Measurements from ENCODE around the gene NHLRC4.

NHLRC4 gene

DNA sequence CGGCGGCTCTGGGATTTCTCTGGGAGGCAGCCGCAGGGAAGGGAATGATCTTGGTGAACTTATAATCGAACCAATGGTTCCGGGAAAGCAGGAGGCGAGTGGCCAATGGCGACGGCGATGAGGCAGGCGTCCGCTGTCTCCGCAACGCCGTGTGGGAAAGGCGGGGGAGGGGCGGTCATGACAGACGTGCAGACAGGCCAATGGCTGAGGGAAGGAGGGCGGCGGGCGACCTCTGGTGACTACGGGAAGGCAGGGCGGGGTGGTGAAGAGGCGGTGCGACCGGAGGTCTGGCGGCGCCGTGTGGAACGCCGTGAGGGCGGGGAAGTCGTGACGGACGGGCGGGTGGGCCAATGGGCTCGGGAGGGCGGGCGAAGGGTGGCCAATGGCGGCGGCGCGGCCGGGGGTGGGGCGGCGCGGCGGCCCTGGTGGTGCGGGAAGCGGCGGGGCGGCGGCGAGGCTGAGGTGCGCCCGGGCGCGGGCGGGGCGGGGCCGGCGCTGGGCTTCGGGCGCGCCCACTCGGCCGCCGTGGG is 22.9 kb downstream of the NHLRC4 start, which contains the start of gene RAB40C:
Gene RAB40C (plus strand): TSS at position 409 of the 530 bp plus-strand sequence. CDS start 226 bp downstream, outside the sequence.
- H3K4me3 ChIP-seq (ENCODE audit: low read depth, low read length), result peak within 1 kb of the TSS; percentile 79
- TF ChIP-seq, protein P1, sequence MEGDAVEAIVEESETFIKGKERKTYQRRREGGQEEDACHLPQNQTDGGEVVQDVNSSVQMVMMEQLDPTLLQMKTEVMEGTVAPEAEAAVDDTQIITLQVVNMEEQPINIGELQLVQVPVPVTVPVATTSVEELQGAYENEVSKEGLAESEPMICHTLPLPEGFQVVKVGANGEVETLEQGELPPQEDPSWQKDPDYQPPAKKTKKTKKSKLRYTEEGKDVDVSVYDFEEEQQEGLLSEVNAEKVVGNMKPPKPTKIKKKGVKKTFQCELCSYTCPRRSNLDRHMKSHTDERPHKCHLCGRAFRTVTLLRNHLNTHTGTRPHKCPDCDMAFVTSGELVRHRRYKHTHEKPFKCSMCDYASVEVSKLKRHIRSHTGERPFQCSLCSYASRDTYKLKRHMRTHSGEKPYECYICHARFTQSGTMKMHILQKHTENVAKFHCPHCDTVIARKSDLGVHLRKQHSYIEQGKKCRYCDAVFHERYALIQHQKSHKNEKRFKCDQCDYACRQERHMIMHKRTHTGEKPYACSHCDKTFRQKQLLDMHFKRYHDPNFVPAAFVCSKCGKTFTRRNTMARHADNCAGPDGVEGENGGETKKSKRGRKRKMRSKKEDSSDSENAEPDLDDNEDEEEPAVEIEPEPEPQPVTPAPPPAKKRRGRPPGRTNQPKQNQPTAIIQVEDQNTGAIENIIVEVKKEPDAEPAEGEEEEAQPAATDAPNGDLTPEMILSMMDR (IDR thresholded peaks at IDR 0.05; ENCODE audit: borderline replicate concordance, insufficient read depth, low read depth, low read length), result no peak

DNA sequence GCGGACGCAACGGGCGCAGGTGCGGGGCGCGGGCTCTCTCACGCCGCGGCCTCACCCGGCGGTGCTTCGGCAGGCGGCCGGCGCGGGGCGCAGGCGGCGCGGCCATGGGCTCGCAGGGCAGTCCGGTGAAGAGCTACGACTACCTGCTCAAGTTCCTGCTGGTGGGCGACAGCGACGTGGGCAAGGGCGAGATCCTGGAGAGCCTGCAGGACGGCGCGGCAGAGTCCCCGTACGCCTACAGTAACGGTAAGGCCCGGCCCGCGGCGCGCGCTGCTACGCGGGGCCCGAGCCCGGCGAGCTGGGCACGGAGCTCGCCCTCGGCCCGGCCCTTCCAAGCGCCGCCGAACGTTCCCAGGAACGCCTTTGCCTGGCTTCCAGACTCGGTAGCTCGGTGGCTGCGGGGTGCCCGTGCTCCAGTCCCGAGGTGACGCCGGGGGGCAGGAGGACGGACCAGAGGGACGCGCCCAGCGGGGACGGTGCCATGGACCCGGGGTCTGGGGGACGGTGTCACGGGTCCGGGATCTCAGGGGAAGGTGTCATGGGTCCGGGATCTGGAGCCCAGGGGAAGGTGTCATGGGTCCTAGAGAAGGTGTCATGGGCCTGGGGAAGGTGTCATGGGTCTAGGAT is 23.5 kb downstream of the NHLRC4 start:
- H3K4me3 ChIP-seq (ENCODE audit: low read depth, low read length), result peak overlapping the region; percentile 79
- TF ChIP-seq, protein P1 (IDR thresholded peaks at IDR 0.05; ENCODE audit: borderline replicate concordance, insufficient read depth, low read depth, low read length), result no peak

DNA sequence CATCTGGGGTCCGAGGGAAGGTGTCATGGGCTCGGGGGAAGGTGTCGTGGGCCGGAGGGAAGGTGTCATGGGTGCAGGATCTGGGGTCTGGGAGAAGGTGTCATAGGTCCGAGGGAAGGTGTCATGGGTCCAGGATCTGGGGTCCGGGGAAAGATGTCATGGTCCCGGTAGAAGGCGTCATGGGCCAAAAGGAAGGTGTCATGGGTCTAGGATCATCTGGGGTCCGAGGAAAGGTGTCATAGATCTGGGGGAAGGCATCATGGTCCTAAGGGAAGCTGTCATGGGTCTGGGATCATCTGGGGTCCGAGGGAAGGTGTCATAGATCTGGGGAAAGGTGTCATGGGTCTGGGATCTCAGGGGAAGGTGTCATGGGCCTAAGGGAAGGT is 24.0 kb downstream of the NHLRC4 start:
- peak overlapping the region; percentile 79 for H3K4me3 ChIP-seq (ENCODE audit: low read depth, low read length)
- TF ChIP-seq, protein P1 (IDR thresholded peaks at IDR 0.05; ENCODE audit: borderline replicate concordance, insufficient read depth, low read depth, low read length), result no peak

DNA sequence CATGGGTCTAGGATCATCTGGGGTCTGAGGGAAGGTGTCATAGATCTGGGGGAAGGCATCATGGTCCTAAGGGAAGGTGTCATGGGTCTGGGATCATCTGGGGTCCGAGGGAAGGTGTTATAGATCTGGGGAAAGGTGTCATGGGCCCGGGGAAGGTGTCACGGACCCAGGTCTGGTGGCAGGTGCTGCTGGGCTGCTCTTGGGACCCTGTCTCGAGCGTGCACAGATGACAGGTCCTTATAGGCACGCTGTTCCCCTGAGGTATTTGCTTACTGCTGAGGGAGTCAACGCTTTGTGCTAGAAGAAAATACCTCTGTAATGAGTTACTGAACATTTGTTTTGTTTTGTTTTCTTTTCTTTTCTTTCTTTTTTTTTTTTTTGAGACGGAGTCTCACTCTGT is 24.4 kb downstream of the NHLRC4 start:
- peak overlapping the region; percentile 79 for H3K4me3 ChIP-seq (ENCODE audit: low read depth, low read length)
- TF ChIP-seq, protein P1 (IDR thresholded peaks at IDR 0.05; ENCODE audit: borderline replicate concordance, insufficient read depth, low read depth, low read length), result no peak

DNA sequence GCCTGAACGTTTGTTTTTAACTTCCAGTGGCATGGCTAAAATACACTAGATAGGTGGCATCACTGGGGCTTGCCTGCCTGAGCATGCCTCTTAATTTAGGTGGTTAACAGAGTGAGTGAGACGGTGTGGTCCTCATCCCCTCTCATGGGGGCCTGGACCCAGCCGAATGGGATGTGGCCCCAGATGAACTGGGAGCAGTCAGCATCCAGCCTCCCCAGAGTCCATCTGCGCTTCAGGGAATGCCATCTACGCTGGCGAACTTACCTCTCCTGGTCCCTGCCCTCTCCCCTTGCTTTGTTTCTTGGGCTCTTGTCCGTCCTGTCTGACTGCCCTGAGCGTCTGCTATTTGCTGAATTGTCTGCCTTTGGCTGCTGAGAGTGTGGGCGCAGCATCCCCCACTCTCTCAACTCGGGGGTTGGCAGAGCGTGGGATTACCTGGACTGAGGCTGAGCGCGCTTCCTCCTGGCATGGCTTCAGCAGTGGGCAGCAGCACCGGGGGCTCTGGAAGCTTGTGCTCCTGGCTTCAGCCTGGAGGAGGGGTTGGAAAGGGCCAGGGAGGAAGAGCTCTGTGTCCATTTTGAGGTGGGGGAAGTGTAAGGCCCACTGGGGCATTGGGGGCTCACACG is 25.2 kb downstream of the NHLRC4 start:
- no peak overlapping the region for H3K4me3 ChIP-seq (ENCODE audit: low read depth, low read length)
- TF ChIP-seq, protein P1 (IDR thresholded peaks at IDR 0.05; ENCODE audit: borderline replicate concordance, insufficient read depth, low read depth, low read length), result no peak

DNA sequence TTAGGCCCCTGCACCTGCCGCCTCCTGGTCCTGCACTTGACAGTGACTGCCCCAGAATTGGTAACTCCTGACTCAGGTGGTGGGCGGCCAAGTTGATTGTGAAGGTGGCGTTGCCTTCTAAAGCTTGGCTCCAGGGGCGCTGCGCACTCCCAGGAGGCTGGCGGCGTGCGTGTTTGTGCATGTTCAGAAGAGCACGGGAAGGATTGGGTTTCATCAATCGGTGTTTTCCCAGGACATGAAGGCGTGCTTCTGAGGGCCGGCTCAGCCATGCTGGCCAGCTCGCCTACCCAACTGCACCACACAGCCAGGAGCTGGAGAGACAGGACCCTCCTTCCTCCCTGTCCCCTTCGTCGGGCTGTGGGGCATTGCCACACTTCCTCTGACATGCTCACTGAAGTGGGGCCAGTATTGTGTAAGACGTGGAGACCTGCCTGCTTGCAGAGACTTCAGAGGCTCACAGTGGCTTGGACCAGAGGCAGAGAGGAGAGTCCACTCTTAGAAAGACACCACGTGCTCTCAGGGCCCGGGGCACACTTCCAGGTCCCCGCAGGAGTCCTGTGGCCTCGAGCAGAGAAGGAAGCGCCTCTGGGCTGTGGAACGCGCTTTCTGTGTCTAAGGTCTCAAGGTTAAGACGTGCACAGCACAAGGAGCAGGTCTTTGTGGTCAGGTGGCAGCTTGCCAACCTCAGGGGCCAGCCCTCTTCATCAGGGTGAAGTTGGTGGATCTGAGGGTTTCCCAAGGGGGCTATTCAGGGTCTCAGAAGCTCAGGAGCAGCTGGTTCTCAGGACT is 25.9 kb downstream of the NHLRC4 start:
- H3K4me3 ChIP-seq (ENCODE audit: low read depth, low read length), result no peak overlapping the region
- TF ChIP-seq, protein P1 (IDR thresholded peaks at IDR 0.05; ENCODE audit: borderline replicate concordance, insufficient read depth, low read depth, low read length), result no peak

Measured in GM12875 (cell line).